Activated T-helper 17 cell treated with anti-CD3 and anti-CD28 coated beads, Interleukin-2, amount 50 U/mL, for 72 hours (primary cell): ENCODE data around the gene SPIRE2. TPM values are rescaled to one million over a fixed set of nuclear protein-coding genes. Genes with fewer than 3 reads are reported as not detected.
"Not testable (repeated sequence)": the region's sequence is repeated elsewhere in the genome, so short reads cannot be mapped to it uniquely, and the experiment has no call there.

ENCODE experiments used
- ATAC-seq: fragments of 150-1000 bp; cut with Tn5 transposase; replicated peaks from 2 replicates; pipeline ENCODE4 v1.10.0; 2021; ENCODE audit warnings: mild to moderate bottlenecking, moderate library complexity
- H3K27ac Mint-ChIP-seq: one replicate; pipeline ENCODE4 v1.8.0; 2022; ENCODE audit warnings: mixed read lengths
- H3K27me3 Mint-ChIP-seq: one replicate; pipeline ENCODE4 v1.8.0; 2022; ENCODE audit warnings: mixed read lengths
- H3K36me3 Mint-ChIP-seq: one replicate; pipeline ENCODE4 v1.8.0; 2022; ENCODE audit warnings: low read depth, mild to moderate bottlenecking, mixed read lengths
- H3K4me1 Mint-ChIP-seq: one replicate; pipeline ENCODE4 v1.8.0; 2022; ENCODE audit warnings: mixed read lengths
- H3K4me3 Mint-ChIP-seq: one replicate; pipeline ENCODE4 v1.8.0; 2022; ENCODE audit warnings: mild to moderate bottlenecking, mixed read lengths
- H3K9me3 Mint-ChIP-seq: one replicate; pipeline ENCODE4 v1.8.0; 2022; ENCODE audit warnings: mixed read lengths
- total RNA-seq, 2 donors: library from RNA; stranded (reverse); gene quantifications; one replicate each; pipeline ENCODE4 v1.2.3, GENCODE V29; 2022

Gene SPIRE2
- total RNA-seq, 2 donors from 2014 or later = 4.3 to 4.8 TPM

DNA sequence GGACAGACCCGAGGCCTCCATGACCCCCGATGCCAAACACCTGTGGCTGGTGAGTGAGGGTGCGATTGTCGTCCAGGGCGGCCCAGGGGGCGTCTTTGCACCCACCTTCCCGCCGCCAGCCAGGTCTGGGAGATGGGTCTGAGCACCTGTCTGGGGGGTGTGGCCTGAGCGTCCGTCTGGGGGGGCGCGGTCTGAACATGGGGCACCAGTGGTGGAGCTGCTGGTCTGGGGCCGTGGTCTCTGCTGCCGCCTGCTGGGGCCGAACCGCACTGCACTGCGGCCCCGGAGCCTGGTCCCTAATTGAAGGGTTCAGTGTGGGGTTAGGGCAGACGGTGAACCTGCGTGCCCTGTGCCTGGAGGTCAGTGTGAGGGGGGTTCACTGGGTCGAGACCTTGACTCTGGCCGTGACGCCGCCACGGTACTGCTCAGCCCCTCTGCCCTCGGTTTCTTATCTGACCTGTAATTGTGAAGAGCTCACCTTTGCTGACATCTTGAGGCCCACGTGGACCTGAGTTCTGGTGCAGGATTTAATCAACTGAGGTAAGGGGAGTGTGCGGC is 32.6 kb downstream of the SPIRE2 start:
- H3K4me3 Mint-ChIP-seq = no peak overlapping the region
- no peaks in the 10 kb centered on the region for H3K27me3 Mint-ChIP-seq
- no peaks in the 10 kb centered on the region for H3K36me3 Mint-ChIP-seq
- peaks cover 29% of the 10 kb centered on the region for H3K4me1 Mint-ChIP-seq
- peak; percentile 59 for ATAC-seq
- no peak overlapping the region for H3K27ac Mint-ChIP-seq
- no peaks in the 10 kb centered on the region for H3K9me3 Mint-ChIP-seq

- no peaks in the 10 kb centered on the region for H3K36me3 Mint-ChIP-seq
- no peak for ATAC-seq
- no peak overlapping the region for H3K27ac Mint-ChIP-seq
- no peaks in the 10 kb centered on the region for H3K9me3 Mint-ChIP-seq
- no peaks in the 10 kb centered on the region for H3K27me3 Mint-ChIP-seq
- peaks cover 29% of the 10 kb centered on the region for H3K4me1 Mint-ChIP-seq
- no peak overlapping the region for H3K4me3 Mint-ChIP-seq
Measured at GRCh38 chr16:89861648-89862047, 33.4 kb downstream of the SPIRE2 start.

GRCh38 chr16:89862732-89863131 is 34.5 kb downstream of the SPIRE2 start:
- peaks cover 29% of the 10 kb centered on the region for H3K4me1 Mint-ChIP-seq

GRCh38 chr16:89863741-89864526 is 35.7 kb downstream of the SPIRE2 start:
- Mint-ChIP-seq H3K27ac (peak overlapping the region; percentile 78), H3K27me3 (no peaks in the 10 kb centered on the region), H3K36me3 (no peaks in the 10 kb centered on the region), H3K4me1 (peaks cover 29% of the 10 kb centered on the region), H3K9me3 (no peaks in the 10 kb centered on the region), H3K4me3 (peak overlapping the region; percentile 73)
- ATAC-seq = peak; percentile 83

More at GRCh38 chr16:89862732-89863131, 34.5 kb downstream of the SPIRE2 start:
- no peak for ATAC-seq
- Mint-ChIP-seq H3K4me3 (peak overlapping the region; percentile 73), H3K9me3 (no peaks in the 10 kb centered on the region), H3K27me3 (no peaks in the 10 kb centered on the region), H3K27ac (peak overlapping the region; percentile 78), H3K36me3 (no peaks in the 10 kb centered on the region)

- Mint-ChIP-seq H3K9me3 (no peaks in the 10 kb centered on the region), H3K4me3 (peak overlapping the region; percentile 73), H3K36me3 (no peaks in the 10 kb centered on the region), H3K4me1 (peaks cover 29% of the 10 kb centered on the region), H3K27me3 (no peaks in the 10 kb centered on the region), H3K27ac (peak overlapping the region; percentile 78)
- peak; percentile 79 for ATAC-seq
Measured at GRCh38 chr16:89864527-89864820, 36.2 kb downstream of the SPIRE2 start.

- H3K36me3 Mint-ChIP-seq = no peaks in the 10 kb centered on the region
- H3K4me1 Mint-ChIP-seq = peaks cover 22% of the 10 kb centered on the region
- no peaks in the 10 kb centered on the region for H3K9me3 Mint-ChIP-seq
- no peak overlapping the region for H3K27ac Mint-ChIP-seq
- no peak for ATAC-seq
- H3K4me3 Mint-ChIP-seq = no peak overlapping the region
- no peaks in the 10 kb centered on the region for H3K27me3 Mint-ChIP-seq
Measured at GRCh38 chr16:89867918-89868317, 39.6 kb downstream of the SPIRE2 start.

DNA sequence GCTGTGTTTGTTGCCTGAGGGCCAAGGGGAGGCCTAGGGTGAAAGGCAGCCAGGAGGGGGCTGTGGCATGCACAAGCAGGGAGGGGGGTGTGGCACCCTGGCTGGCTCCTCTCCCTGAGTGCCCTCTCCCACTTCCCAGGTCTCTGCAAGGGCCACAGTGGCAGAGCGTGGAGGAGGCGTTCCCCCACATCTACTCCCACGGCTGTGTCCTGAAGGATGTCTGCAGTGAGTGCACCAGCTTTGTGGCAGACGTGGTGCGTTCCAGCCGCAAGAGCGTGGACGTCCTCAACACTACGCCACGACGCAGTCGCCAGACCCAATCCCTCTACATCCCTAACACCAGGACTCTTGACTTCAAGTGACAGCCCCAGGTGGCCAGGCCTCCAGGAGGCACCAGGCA is 41.6 kb downstream of the SPIRE2 start:
- ATAC-seq = no peak
- Mint-ChIP-seq H3K9me3 (no peaks in the 10 kb centered on the region), H3K4me3 (no peak overlapping the region), H3K27me3 (no peaks in the 10 kb centered on the region), H3K4me1 (peaks cover 4% of the 10 kb centered on the region), H3K36me3 (peaks cover 9% of the 10 kb centered on the region), H3K27ac (no peak overlapping the region)

DNA sequence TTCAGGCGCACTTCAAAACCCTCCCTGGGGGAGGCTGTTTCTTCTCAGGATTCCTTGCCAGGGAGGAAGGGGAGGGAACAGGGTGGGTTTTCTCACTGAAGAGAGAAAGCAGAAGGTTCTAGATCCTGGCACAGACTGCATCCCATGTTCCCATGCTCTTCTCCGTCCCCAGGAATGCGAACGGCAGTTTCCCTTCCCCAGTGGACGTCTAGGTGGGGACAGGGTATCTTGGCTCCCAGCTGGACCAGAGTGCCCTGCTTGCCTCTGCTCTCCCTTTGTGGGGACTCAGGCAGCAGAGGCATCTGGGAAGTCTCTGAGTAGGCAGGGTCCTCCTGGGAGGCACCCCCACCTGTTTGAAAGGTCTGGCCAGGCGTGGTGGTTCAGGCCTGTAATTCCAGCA is 42.2 kb downstream of the SPIRE2 start:
- Mint-ChIP-seq H3K27me3 (no peaks in the 10 kb centered on the region), H3K27ac (no peak overlapping the region), H3K4me1 (peaks cover under 1% of the 10 kb centered on the region), H3K36me3 (peaks cover 15% of the 10 kb centered on the region), H3K9me3 (no peaks in the 10 kb centered on the region), H3K4me3 (no peak overlapping the region)
- ATAC-seq = no peak

GRCh38 chr16:89871895-89872294 is 43.6 kb downstream of the SPIRE2 start:
- peak overlapping the region; percentile 93 for H3K27ac Mint-ChIP-seq
- no peak for ATAC-seq
- no peaks in the 10 kb centered on the region for H3K27me3 Mint-ChIP-seq
- peak overlapping the region; percentile 88 for H3K4me3 Mint-ChIP-seq
- peaks cover 21% of the 10 kb centered on the region for H3K36me3 Mint-ChIP-seq
- no peaks in the 10 kb centered on the region for H3K9me3 Mint-ChIP-seq
- H3K4me1 Mint-ChIP-seq = no peaks in the 10 kb centered on the region

- Mint-ChIP-seq H3K36me3 (peaks cover 33% of the 10 kb centered on the region), H3K4me1 (no peaks in the 10 kb centered on the region), H3K27ac (peak within 1 kb of the TSS; percentile 93), H3K9me3 (no peaks in the 10 kb centered on the region), H3K4me3 (peak within 1 kb of the TSS; percentile 88), H3K27me3 (no peaks in the 10 kb centered on the region)
- ATAC-seq = peak; percentile 70
Measured at GRCh38 chr16:89873109-89873971, 45.1 kb downstream of the SPIRE2 start, which contains the start of gene TCF25. Gene TCF25 (plus strand): TSS chr16:89873592. CDS start chr16:89873668, 76 bp downstream.

GRCh38 chr16:89873972-89874689 is 45.9 kb downstream of the SPIRE2 start:
- peak; percentile 78 for ATAC-seq
- peak overlapping the region; percentile 93 for H3K27ac Mint-ChIP-seq
- no peaks in the 10 kb centered on the region for H3K4me1 Mint-ChIP-seq
- H3K4me3 Mint-ChIP-seq = peak overlapping the region; percentile 88
- no peaks in the 10 kb centered on the region for H3K27me3 Mint-ChIP-seq
- H3K36me3 Mint-ChIP-seq = peaks cover 40% of the 10 kb centered on the region
- no peaks in the 10 kb centered on the region for H3K9me3 Mint-ChIP-seq

DNA sequence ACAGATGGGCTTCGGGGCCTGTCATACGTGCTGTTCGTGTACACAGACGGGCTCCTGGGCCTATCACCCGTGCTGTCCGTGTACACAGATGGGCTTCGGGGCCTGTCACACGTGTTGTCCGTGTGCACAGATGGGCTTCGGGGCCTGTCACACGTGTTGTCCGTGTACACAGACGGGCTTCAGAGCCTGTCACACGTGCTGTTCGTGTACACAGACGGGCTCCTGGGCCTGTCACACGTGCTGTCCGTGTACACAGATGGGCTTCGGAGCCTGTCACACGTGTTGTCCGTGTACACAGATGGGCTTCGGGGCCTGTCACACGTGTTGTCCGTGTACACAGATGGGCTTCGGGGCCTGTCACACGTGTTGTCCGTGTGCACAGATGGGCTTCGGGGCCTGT is 50.8 kb downstream of the SPIRE2 start:
- H3K27me3 Mint-ChIP-seq, H3K4me1 Mint-ChIP-seq, H3K9me3 Mint-ChIP-seq, H3K27ac Mint-ChIP-seq, ATAC-seq, H3K4me3 Mint-ChIP-seq: not testable (repeated sequence)
- peaks cover 81% of the 10 kb centered on the region for H3K36me3 Mint-ChIP-seq

GRCh38 chr16:89880477-89881367 is 52.4 kb downstream of the SPIRE2 start:
- no peak for ATAC-seq
- Mint-ChIP-seq H3K4me1 (peaks cover 7% of the 10 kb centered on the region), H3K36me3 (peaks cover 82% of the 10 kb centered on the region), H3K27ac (no peak overlapping the region), H3K9me3 (no peaks in the 10 kb centered on the region), H3K27me3 (no peaks in the 10 kb centered on the region), H3K4me3 (no peak overlapping the region)
